K562 (cell line): Measurements from ENCODE around the gene TRAF7. TPM values are rescaled to one million over a fixed set of nuclear protein-coding genes. Genes with fewer than 3 reads are reported as not detected.

Source experiments
- ATAC-seq: fragments of 200-7000 bp; cut with Tn5 transposase; 3 replicates; pipeline ENCODE4 v1.9.1; 2020; ENCODE audit warnings: moderate library complexity
- BruUV-seq: library from RNA; stranded (reverse); fragments of 400-500 nt; replicated peaks from 2 replicates; lab custom pipeline; 2021; lab: Mats Ljungman, UMichigan
- CTCF ChIA-PET: fragments of 300-600 bp; formaldehyde crosslinking; extraction: SDS; loops from one replicate; lab custom pipeline; 2021; ENCODE audit warnings: low intra/inter-chr PET ratio; lab: Yijun Ruan, JAX
- POLR2A ChIA-PET: fragments of 300-600, 350-650 bp; sonication (Branson Sonifier 250); formaldehyde crosslinking; extraction: SDS; loops from one replicate; lab custom pipeline; 2021; ENCODE audit warnings: antibody characterized with exemption, inconsistent platforms; lab: Yijun Ruan, JAX
- DNase-seq, 4 experiments: peaks; one replicate each; pipeline versions ENCODE4 v3.0.0 to v3.0.0-alpha.2; 2011 to 2018; ENCODE audit warnings: low spot score in 3 of 4, mixed read lengths in 3 of 4; ENCODE audit errors: extremely low read depth in 1 of 4
- FAIRE-seq: peaks from 2 replicates; lab custom pipeline; 2011; peaks lifted over from hg19 to GRCh38; lab: Jason Lieb, UNC
- H2AFZ ChIP-seq: 2 replicates; pipeline ENCODE4 v1.6.0; 2011; ENCODE audit warnings: low read depth, low read length, control low read depth, inconsistent platforms
- H3K27ac ChIP-seq: fragments of 200-600 bp; 3 replicates; pipeline ENCODE4 v1.8.0; 2011; ENCODE audit warnings: low read depth, mild to moderate bottlenecking, control low read depth, inconsistent platforms, low read length, moderate library complexity, mixed read lengths; ENCODE audit errors: extremely low read depth
- H3K27me3 ChIP-seq, 2 experiments: fragments of 300-600 bp in 1 of 2; 2 replicates in 1 of 2; 3 replicates in 1 of 2; pipeline versions ENCODE4 v1.6.0 to v1.8.0; 2011; ENCODE audit warnings: inconsistent platforms in 2 of 2, low read length in 2 of 2, mild to moderate bottlenecking in 1 of 2, mixed read lengths in 1 of 2, moderate library complexity in 1 of 2; ENCODE audit not compliant: control insufficient read depth in 2 of 2, insufficient read depth in 2 of 2
- H3K36me3 ChIP-seq: fragments of 300-600 bp; 3 replicates; pipeline ENCODE4 v1.8.0; 2011; ENCODE audit warnings: mild to moderate bottlenecking, low read length, inconsistent platforms; ENCODE audit not compliant: control insufficient read depth, insufficient read depth
- H3K4me1 ChIP-seq, 2 experiments: fragments of 200-600 bp in 1 of 2; replicated peaks in 1 of 2; 2 replicates in 1 of 2; 3 replicates in 1 of 2; pipeline versions ENCODE4 v1.5.1 to v1.8.0; 2011; ENCODE audit warnings: inconsistent platforms in 2 of 2, low read length in 2 of 2, mild to moderate bottlenecking in 1 of 2, mixed read lengths in 1 of 2, moderate library complexity in 1 of 2; ENCODE audit not compliant: control insufficient read depth in 2 of 2, insufficient read depth in 2 of 2
- H3K4me2 ChIP-seq: 2 replicates; pipeline ENCODE4 v1.6.1; 2011; ENCODE audit warnings: low read length, control low read depth, inconsistent platforms, mixed read lengths; ENCODE audit not compliant: insufficient read depth
- H3K4me3 ChIP-seq: fragments of 200-600 bp; sonication (generic), shearing (Covaris generic); 2 replicates; pipeline ENCODE4 v1.5.1; 2016; ENCODE audit warnings: control low read depth, inconsistent platforms
- H3K79me2 ChIP-seq: fragments of 200-600 bp; 3 replicates; pipeline ENCODE4 v1.8.0; 2011; ENCODE audit warnings: low read length, inconsistent platforms; ENCODE audit not compliant: control insufficient read depth, insufficient read depth
- H3K9ac ChIP-seq, 2 experiments: 2 replicates each; pipeline versions ENCODE4 v1.6.0 to v1.6.1; 2011; ENCODE audit warnings: low read depth in 2 of 2, low read length in 2 of 2, control low read depth in 1 of 2, inconsistent platforms in 1 of 2, mild to moderate bottlenecking in 1 of 2, mixed read lengths in 1 of 2; ENCODE audit not compliant: insufficient read depth in 1 of 2
- H3K9me1 ChIP-seq: one replicate; pipeline ENCODE4 v1.6.0; 2011; ENCODE audit warnings: inconsistent platforms, mild to moderate bottlenecking, low read length, moderate library complexity; ENCODE audit not compliant: control insufficient read depth, insufficient read depth
- H3K9me3 ChIP-seq: replicated peaks from 2 replicates; pipeline ENCODE4 v1.5.1; 2011; ENCODE audit warnings: low read depth, low read length, inconsistent platforms; ENCODE audit not compliant: control insufficient read depth, insufficient read depth
- H4K20me1 ChIP-seq: replicated peaks from 2 replicates; pipeline ENCODE4 v1.6.1; 2011; ENCODE audit warnings: low read length, inconsistent platforms, mixed read lengths; ENCODE audit not compliant: control insufficient read depth, insufficient read depth
- HNRNPL ChIP-seq: fragments of 200-400 bp; formaldehyde crosslinking; IDR thresholded peaks from 2 replicates; pipeline ENCODE4 v1.6.1; 2017; ENCODE audit warnings: low read depth, mild to moderate bottlenecking, low read length
- KDM1A ChIP-seq, 2 experiments: fragments of 450-650 bp; IDR thresholded peaks; 2 replicates each; pipeline ENCODE4 v1.6.1; 2016; ENCODE audit warnings: mild to moderate bottlenecking in 2 of 2
- MECOM ChIP-seq: fragments of 250-450 bp; sonication (Bioruptor Pico); IDR thresholded peaks from 2 replicates; pipeline ENCODE4 v1.8.0; 2022; ENCODE audit warnings: inconsistent platforms
- RBFOX2 ChIP-seq: fragments of 200-400 bp; formaldehyde crosslinking; IDR thresholded peaks from 2 replicates; pipeline ENCODE4 v1.6.1; 2017; ENCODE audit warnings: low read depth, mild to moderate bottlenecking, low read length, moderate library complexity
- ZFP91 ChIP-seq: sonication (generic); formaldehyde crosslinking; IDR thresholded peaks from 2 replicates; pipeline ENCODE4 v1.8.0; 2022; ENCODE audit warnings: mild to moderate bottlenecking, missing genetic modification reagents
- ZNF561 ChIP-seq: fragments of 450-650 bp; formaldehyde crosslinking; conservative IDR thresholded peaks from 2 replicates; pipeline ENCODE4 v1.4.0; 2020; ENCODE audit warnings: mild to moderate bottlenecking, moderate library complexity
- WGBS: fragments of 100-300 bp; shearing (Covaris generic); methylation state at CpG from one replicate; pipeline ENCODE4 v1.1.6; 2016; ENCODE audit warnings: low coverage, mixed read lengths; ENCODE audit not compliant: insufficient coverage; ENCODE audit errors: missing lambda C conversion rate; 5-methylcytosine and 5-hydroxymethylcytosine counted together
- in situ Hi-C: fragments of 300-500 bp; cut with MboI; formaldehyde crosslinking; loops from 4 replicates; pipeline ENCODE4 v1.15.0; 2018; ENCODE audit warnings: inconsistent platforms, mixed read lengths
- intact Hi-C: fragments of 100-400 bp; cut with micrococcal nuclease; formaldehyde crosslinking; loops from 2 replicates; pipeline ENCODE4 v1.14.2; 2022
- polyA plus RNA-seq, 8 experiments: library from polyadenylated mRNA; depleted of rRNA in 4 of 8; stranded (reverse) in 5 of 8; unstranded in 3 of 8; fragments of >200 nt; fragmentation: Nextera tagmentation in 2 of 8; fragmentation: Illumina TruSeq in 1 of 8; extraction: Ambion mirVana in 2 of 8; extraction: Trizol in 1 of 8; gene quantifications; 2 replicates each; pipeline versions ENCODE4 v1.2.1 to v1.2.3, GENCODE V29; 2011 to 2014; ENCODE audit warnings: inconsistent platforms in 1 of 8, missing spikeins in 1 of 8
- total RNA-seq, 7 experiments: library from RNA; depleted of rRNA in 6 of 7; stranded (reverse); fragments of >200 nt in 6 of 7; fragmentation: Illumina TruSeq in 2 of 7; extraction: Trizol in 2 of 7; gene quantifications; 2 replicates each; pipeline versions ENCODE4 v1.2.1 to v1.2.3, GENCODE V29; 2011 to 2021; ENCODE audit warnings: low replicate concordance in 1 of 7

Gene TRAF7
- total and polyA plus RNA-seq, 9 of the 15 experiments (the other 6 are each of a cell fraction or from before 2014, with no cell fraction given): 1.1 to 113 (median 41.6) TPM

- ChIA-PET CTCF (no interaction called here), POLR2A (interaction anchor here (4.3 kb wide), 1 partner anchor 19 kb away, joined by 27 read pairs; the partner anchor contains the start of gene TRAF7)
- H3K36me3 ChIP-seq: peaks cover 75% of the 10 kb centered on the region; the same call in 1 of the 3 replicates
- in situ Hi-C loops: no loop called here
- TF ChIP-seq ZFP91 (no peak), MECOM (CRISPR knock-in tag) (no peak), HNRNPL (0 out of 2 replicates have a peak, but pooled peaks have one; percentile 42), KDM1A (IDR thresholded peaks at IDR 0.05) (no peak), ZNF561 (CRISPR knock-in tag) (no peak), RBFOX2 (peak; percentile 39; the same call in 1 of the 2 replicates)
- H4K20me1 ChIP-seq: no peaks in the 10 kb centered on the region; the same call in 1 of the 2 replicates
- no peak overlapping the region for H2AFZ ChIP-seq
- BruUV-seq: no TSS peak
- H3K27me3 ChIP-seq: no peaks in the 10 kb centered on the region
- peaks cover 0 to 60% of the 10 kb centered on the region in 2 experiments; a peak in 2 of 5 replicates for H3K4me1 ChIP-seq
- H3K4me3 ChIP-seq: no peak overlapping the region
- H3K4me2 ChIP-seq: no peak overlapping the region
- no peak overlapping the region for H3K27ac ChIP-seq
- intact Hi-C loops: no loop called here
- no peak for FAIRE-seq
- ATAC-seq: no peak
- no peaks in the 10 kb centered on the region for H3K9me3 ChIP-seq
- peak overlapping the region in 1 of 2 experiments; percentile 20; a peak in 1 of 4 replicates for H3K9ac ChIP-seq
- H3K79me2 ChIP-seq: no peaks in the 10 kb centered on the region
- DNase-seq: no peak
- H3K9me1 ChIP-seq: no peaks in the 10 kb centered on the region
- 89% methylated on average over 4 of the region's 4 CpGs for WGBS
Observed at GRCh38 chr16:2173916-2174315, 18.3 kb downstream of the TRAF7 start.
